Mesenchymal stem cell (in vitro differentiated cells and primary cell): ENCODE results near the gene HIPK2.
"Not testable (repeated sequence)": the region's sequence is repeated elsewhere in the genome, so short reads cannot be mapped to it uniquely, and the experiment has no call there.

Experiments
- DNase-seq: peaks from one replicate; pipeline ENCODE4 v3.0.0-alpha.2; 2013
- H2AFZ ChIP-seq: one replicate; pipeline ENCODE4 v1.6.1; 2013; ENCODE audit warnings: low read depth, mild to moderate bottlenecking, control low read depth, inconsistent platforms, low read length, moderate library complexity
- H2AK5ac ChIP-seq: 2 replicates; pipeline ENCODE4 v1.6.1; 2013; ENCODE audit warnings: low read length, moderate library complexity, mild to moderate bottlenecking, inconsistent platforms; ENCODE audit not compliant: severe bottlenecking
- H2BK120ac ChIP-seq: one replicate; pipeline ENCODE4 v1.6.1; 2013; ENCODE audit warnings: low read depth, mild to moderate bottlenecking, inconsistent platforms, low read length, moderate library complexity
- H2BK12ac ChIP-seq, 2 experiments: one replicate each; pipeline ENCODE4 v1.6.1; 2013; ENCODE audit warnings: inconsistent platforms in 2 of 2, low read length in 2 of 2, mild to moderate bottlenecking in 2 of 2, moderate library complexity in 2 of 2, control low read depth in 1 of 2
- H2BK15ac ChIP-seq: one replicate; pipeline ENCODE4 v1.6.1; 2013; ENCODE audit warnings: mild to moderate bottlenecking, low read depth, inconsistent platforms; ENCODE audit not compliant: poor library complexity, severe bottlenecking
- H2BK5ac ChIP-seq: 2 replicates; pipeline ENCODE4 v1.6.1; 2013; ENCODE audit warnings: low read depth, mild to moderate bottlenecking, low read length, control low read depth, inconsistent platforms; ENCODE audit not compliant: poor library complexity, severe bottlenecking
- H3K14ac ChIP-seq, 2 experiments: one replicate each; pipeline ENCODE4 v1.6.1; 2013; ENCODE audit warnings: inconsistent platforms in 2 of 2, low read length in 2 of 2, control low read depth in 1 of 2, mild to moderate bottlenecking in 1 of 2, moderate library complexity in 1 of 2
- H3K18ac ChIP-seq, 2 experiments: one replicate each; pipeline ENCODE4 v1.6.1; 2013; ENCODE audit warnings: inconsistent platforms in 2 of 2, low read length in 2 of 2, control low read depth in 1 of 2, low read depth in 1 of 2, mild to moderate bottlenecking in 1 of 2
- H3K23ac ChIP-seq, 2 experiments: one replicate each; pipeline ENCODE4 v1.6.1; 2013; ENCODE audit warnings: inconsistent platforms in 2 of 2, low read length in 2 of 2, mild to moderate bottlenecking in 2 of 2, moderate library complexity in 2 of 2, control low read depth in 1 of 2
- H3K27ac ChIP-seq: 2 replicates; pipeline ENCODE4 v1.5.1; 2013; ENCODE audit warnings: mild to moderate bottlenecking, moderate library complexity, low read length, control low read depth, inconsistent platforms; ENCODE audit not compliant: poor library complexity, severe bottlenecking
- H3K27me3 ChIP-seq, 2 experiments: 2 replicates each; pipeline versions ENCODE4 v1.6.1 to v1.7.0; 2013; ENCODE audit warnings: low read length in 2 of 2, mild to moderate bottlenecking in 2 of 2, moderate library complexity in 2 of 2, control low read depth in 1 of 2, inconsistent platforms in 1 of 2; ENCODE audit not compliant: control insufficient read depth in 1 of 2, insufficient read depth in 1 of 2
- H3K36me3 ChIP-seq, 2 experiments: 2 replicates each; pipeline versions ENCODE4 v1.6.1 to v1.7.0; 2013; ENCODE audit warnings: low read length in 2 of 2, control low read depth in 1 of 2, inconsistent platforms in 1 of 2, low read depth in 1 of 2, mild to moderate bottlenecking in 1 of 2; ENCODE audit not compliant: insufficient read depth in 2 of 2, control insufficient read depth in 1 of 2
- H3K4ac ChIP-seq, 2 experiments: one replicate each; pipeline ENCODE4 v1.6.1; 2013; ENCODE audit warnings: inconsistent platforms in 2 of 2, low read length in 2 of 2, mild to moderate bottlenecking in 2 of 2, moderate library complexity in 2 of 2, control low read depth in 1 of 2, low read depth in 1 of 2
- H3K4me1 ChIP-seq: 2 replicates; pipeline ENCODE4 v1.6.1; 2013; ENCODE audit warnings: low read depth, low read length, control low read depth; ENCODE audit not compliant: control insufficient read depth, insufficient read depth
- H3K4me2 ChIP-seq: 2 replicates; pipeline ENCODE4 v1.6.1; 2013; ENCODE audit warnings: low read length, mild to moderate bottlenecking, inconsistent platforms; ENCODE audit not compliant: poor library complexity, severe bottlenecking
- H3K4me3 ChIP-seq, 2 experiments: 2 replicates each; pipeline versions ENCODE4 v1.5.1 to v1.7.0; 2013; ENCODE audit warnings: low read length in 2 of 2, mild to moderate bottlenecking in 2 of 2, control low read depth in 1 of 2, low read depth in 1 of 2; ENCODE audit not compliant: insufficient read depth in 1 of 2
- H3K79me1 ChIP-seq: replicated peaks from 2 replicates; pipeline ENCODE4 v1.6.1; 2013; ENCODE audit warnings: mild to moderate bottlenecking, control low read depth, low read length, inconsistent platforms; ENCODE audit not compliant: poor library complexity, severe bottlenecking
- H3K9ac ChIP-seq: 2 replicates; pipeline ENCODE4 v1.7.0; 2013; ENCODE audit warnings: mild to moderate bottlenecking, low read length, moderate library complexity
- H3K9me3 ChIP-seq: 2 replicates; pipeline ENCODE4 v1.7.0; 2013; ENCODE audit warnings: mild to moderate bottlenecking, low read length; ENCODE audit not compliant: control insufficient read depth
- H4K8ac ChIP-seq: one replicate; pipeline ENCODE4 v1.6.1; 2013; ENCODE audit warnings: inconsistent platforms, mild to moderate bottlenecking, low read length, moderate library complexity
- H4K91ac ChIP-seq: one replicate; pipeline ENCODE4 v1.6.1; 2013; ENCODE audit warnings: mild to moderate bottlenecking, low read length, inconsistent platforms
- WGBS: methylation state at CpG from one replicate; pipeline ENCODE4 v1.1.7; 2013; ENCODE audit warnings: mixed read lengths; 5-methylcytosine and 5-hydroxymethylcytosine counted together

The HIPK2 gene

DNA sequence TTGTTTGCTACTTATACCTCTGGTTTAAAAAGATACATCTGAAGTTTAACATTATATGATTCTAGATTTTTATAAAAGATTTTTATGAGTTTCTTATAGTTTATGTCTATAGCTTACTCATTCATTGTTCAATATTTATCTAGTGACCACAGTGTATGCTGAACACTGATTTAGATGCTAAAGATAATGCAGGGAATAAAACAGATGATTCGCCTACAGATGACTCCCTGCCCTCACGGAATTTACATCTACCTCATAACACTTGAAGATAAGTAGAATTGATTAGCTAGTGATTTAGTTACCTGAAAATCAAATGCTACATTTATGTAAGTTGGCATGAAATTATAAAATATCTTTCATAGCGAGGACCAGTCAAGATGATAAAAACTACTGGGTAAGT, 105.8 kb downstream of the HIPK2 start:
- no peak overlapping the region for H3K18ac ChIP-seq
- H4K91ac ChIP-seq = no peak overlapping the region
- H3K27me3 ChIP-seq = no peaks in the 10 kb centered on the region
- peaks cover 15% of the 10 kb centered on the region for H3K79me1 ChIP-seq
- H2BK5ac ChIP-seq = no peak overlapping the region
- no peak overlapping the region for H3K4me3 ChIP-seq
- WGBS = 100% methylated on average over 1 of the region's 3 CpGs
- no peak overlapping the region for H2AK5ac ChIP-seq
- H3K4ac ChIP-seq = no peak overlapping the region
- H3K9me3 ChIP-seq = no peaks in the 10 kb centered on the region
- H3K36me3 ChIP-seq = peaks cover 3 to 12% of the 10 kb centered on the region in 2 experiments
- no peak for DNase-seq
- no peak overlapping the region for H3K4me2 ChIP-seq
- H4K8ac ChIP-seq = no peak overlapping the region
- no peak overlapping the region for H3K23ac ChIP-seq
- H3K27ac ChIP-seq = no peak overlapping the region
- peaks cover 21% of the 10 kb centered on the region for H3K4me1 ChIP-seq
- no peak overlapping the region for H2BK12ac ChIP-seq
- no peak overlapping the region for H3K14ac ChIP-seq
- H2BK15ac ChIP-seq = no peak overlapping the region
- no peak overlapping the region for H2BK120ac ChIP-seq
- H3K9ac ChIP-seq = no peak overlapping the region
- H2AFZ ChIP-seq = no peak overlapping the region

DNA sequence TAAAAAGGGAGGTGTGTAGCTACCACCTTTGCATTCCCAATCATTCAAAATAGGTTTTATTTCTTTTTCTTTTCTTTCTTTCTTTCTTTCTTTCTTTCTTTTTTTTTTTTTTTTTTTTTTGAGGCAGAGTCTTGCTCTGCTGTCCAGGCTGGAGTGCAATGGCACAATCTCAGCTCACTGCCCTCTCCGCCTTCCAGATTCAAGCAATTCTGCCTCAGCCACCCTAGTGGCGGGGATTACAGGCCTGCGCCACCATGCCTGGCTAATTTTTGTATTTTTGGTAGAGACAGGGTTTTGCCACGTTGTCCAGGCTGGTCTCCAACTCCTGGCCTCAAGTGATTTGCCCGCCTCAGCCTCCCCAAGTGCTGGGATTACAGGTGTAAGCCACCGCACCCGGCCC, 107.1 kb downstream of the HIPK2 start:
- Histone ChIP-seq H3K79me1 (peaks cover 17% of the 10 kb centered on the region), H3K36me3 (peaks cover 3 to 12% of the 10 kb centered on the region in 2 experiments), H3K4me1 (peaks cover 21% of the 10 kb centered on the region)
- H2BK15ac ChIP-seq, H3K18ac ChIP-seq, H3K4me2 ChIP-seq, H3K9me3 ChIP-seq, H3K14ac ChIP-seq, H4K8ac ChIP-seq, DNase-seq, H3K4me3 ChIP-seq, H3K4ac ChIP-seq, H3K23ac ChIP-seq, H2BK5ac ChIP-seq, H3K9ac ChIP-seq, H2AK5ac ChIP-seq, H3K27me3 ChIP-seq, H2AFZ ChIP-seq, H4K91ac ChIP-seq, H2BK12ac ChIP-seq, H3K27ac ChIP-seq, H2BK120ac ChIP-seq: not testable (repeated sequence)
- WGBS = 98% methylated on average over 6 of the region's 7 CpGs

DNA sequence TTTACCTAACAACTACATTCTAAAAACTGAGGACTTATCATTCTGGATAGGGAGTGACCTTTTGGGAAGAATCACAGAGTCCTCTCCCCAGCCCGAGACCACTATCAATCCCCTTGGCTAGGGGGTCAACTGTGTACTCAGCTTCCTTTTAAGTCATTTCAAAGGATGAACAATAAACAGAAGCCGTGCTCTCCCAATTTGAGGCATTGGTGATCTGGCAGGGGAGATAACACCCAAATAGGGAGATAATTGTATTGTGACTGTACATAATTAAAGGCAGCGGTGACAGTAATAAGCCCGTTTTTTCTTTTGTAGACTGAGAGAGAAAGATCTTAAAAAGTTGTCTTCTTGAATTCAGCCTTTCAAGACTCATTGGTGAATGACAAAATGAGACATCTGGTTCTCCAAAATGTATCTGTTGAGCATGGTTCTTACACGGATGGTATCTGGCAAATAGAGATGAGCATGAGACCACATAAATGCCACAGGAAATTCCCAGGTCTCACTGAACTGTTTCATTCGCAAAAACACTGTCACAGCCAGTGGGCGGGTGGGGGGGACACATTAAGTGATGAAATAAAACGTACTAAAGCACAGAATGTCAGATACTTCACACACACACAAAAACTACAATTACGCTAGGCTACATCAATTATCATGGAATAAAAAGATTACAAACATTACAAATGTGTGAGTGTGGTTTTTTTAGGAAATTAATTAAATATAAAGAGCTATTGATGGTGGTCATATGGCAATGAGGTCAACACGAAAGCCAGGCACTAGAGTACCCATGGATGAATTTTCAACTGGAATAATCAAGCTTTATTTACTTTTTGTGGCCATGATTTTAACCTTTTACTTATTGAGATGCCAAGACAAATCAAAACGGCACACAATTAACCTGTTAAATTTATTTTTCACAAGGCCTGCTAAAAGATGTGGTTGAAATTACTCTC, 108.4 kb downstream of the HIPK2 start:
- no peak overlapping the region for H3K9ac ChIP-seq
- H3K36me3 ChIP-seq = peaks cover 3 to 7% of the 10 kb centered on the region in 2 experiments
- H3K4me1 ChIP-seq = peaks cover 15% of the 10 kb centered on the region
- H2BK12ac ChIP-seq = no peak overlapping the region
- H2BK15ac ChIP-seq = no peak overlapping the region
- H3K14ac ChIP-seq = no peak overlapping the region
- no peak overlapping the region for H3K27ac ChIP-seq
- WGBS = 67% methylated on average over 5 of the region's 11 CpGs
- H4K8ac ChIP-seq = no peak overlapping the region
- H2BK5ac ChIP-seq = no peak overlapping the region
- peak; percentile 47 for DNase-seq
- H4K91ac ChIP-seq = no peak overlapping the region
- H3K23ac ChIP-seq = no peak overlapping the region
- H2BK120ac ChIP-seq = no peak overlapping the region
- H2AK5ac ChIP-seq = no peak overlapping the region
- H3K4me3 ChIP-seq = no peak overlapping the region
- H3K27me3 ChIP-seq = no peaks in the 10 kb centered on the region
- no peak overlapping the region for H2AFZ ChIP-seq
- peak overlapping the region in 1 of 2 experiments; percentile 58 for H3K18ac ChIP-seq
- peaks cover 23% of the 10 kb centered on the region for H3K79me1 ChIP-seq
- H3K4me2 ChIP-seq = no peak overlapping the region
- H3K9me3 ChIP-seq = no peaks in the 10 kb centered on the region
- peak overlapping the region in 1 of 2 experiments; percentile 44 for H3K4ac ChIP-seq

DNA sequence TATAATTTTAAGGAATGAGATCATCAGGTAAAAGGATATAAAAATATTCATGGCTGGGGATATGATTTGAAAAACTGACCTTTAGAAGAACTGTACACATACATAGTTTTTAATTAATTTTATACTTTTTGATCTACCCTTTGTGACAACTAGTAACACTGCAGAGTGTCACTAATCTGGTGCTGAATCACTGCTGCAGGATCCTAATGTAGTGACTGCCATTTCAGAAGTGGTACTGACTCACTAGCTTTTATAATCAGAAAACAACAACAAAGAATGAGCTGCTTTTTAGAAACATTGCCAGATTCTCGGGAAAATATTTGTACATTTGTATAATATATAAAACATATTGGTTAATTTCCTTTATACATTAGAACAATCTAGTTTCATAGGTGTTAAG, 110.4 kb downstream of the HIPK2 start:
- Histone ChIP-seq H3K36me3 (peaks cover 0 to 6% of the 10 kb centered on the region in 2 experiments), H3K27me3 (no peaks in the 10 kb centered on the region), H3K23ac (no peak overlapping the region), H3K18ac (no peak overlapping the region), H2BK5ac (no peak overlapping the region), H4K91ac (no peak overlapping the region), H2BK12ac (no peak overlapping the region), H2BK15ac (no peak overlapping the region), H2AFZ (no peak overlapping the region), H3K9me3 (no peaks in the 10 kb centered on the region), H2AK5ac (no peak overlapping the region), H3K14ac (no peak overlapping the region), H2BK120ac (no peak overlapping the region), H3K4me3 (no peak overlapping the region), H3K4ac (no peak overlapping the region), H3K27ac (no peak overlapping the region), H3K4me1 (peaks cover 7% of the 10 kb centered on the region), H3K9ac (no peak overlapping the region), H3K4me2 (no peak overlapping the region), H4K8ac (no peak overlapping the region), H3K79me1 (peaks cover 24% of the 10 kb centered on the region)
- no CpG with 5 or more reads among the region's 1 CpG for WGBS
- DNase-seq = peak; percentile 52
